LoVo (cell line): Measurements from ENCODE around the gene SRP68.

Source experiments
- DNase-seq: peaks from one replicate; pipeline ENCODE4 v3.0.0-alpha.2; 2016; ENCODE audit warnings: low spot score

The SRP68 gene

DNA sequence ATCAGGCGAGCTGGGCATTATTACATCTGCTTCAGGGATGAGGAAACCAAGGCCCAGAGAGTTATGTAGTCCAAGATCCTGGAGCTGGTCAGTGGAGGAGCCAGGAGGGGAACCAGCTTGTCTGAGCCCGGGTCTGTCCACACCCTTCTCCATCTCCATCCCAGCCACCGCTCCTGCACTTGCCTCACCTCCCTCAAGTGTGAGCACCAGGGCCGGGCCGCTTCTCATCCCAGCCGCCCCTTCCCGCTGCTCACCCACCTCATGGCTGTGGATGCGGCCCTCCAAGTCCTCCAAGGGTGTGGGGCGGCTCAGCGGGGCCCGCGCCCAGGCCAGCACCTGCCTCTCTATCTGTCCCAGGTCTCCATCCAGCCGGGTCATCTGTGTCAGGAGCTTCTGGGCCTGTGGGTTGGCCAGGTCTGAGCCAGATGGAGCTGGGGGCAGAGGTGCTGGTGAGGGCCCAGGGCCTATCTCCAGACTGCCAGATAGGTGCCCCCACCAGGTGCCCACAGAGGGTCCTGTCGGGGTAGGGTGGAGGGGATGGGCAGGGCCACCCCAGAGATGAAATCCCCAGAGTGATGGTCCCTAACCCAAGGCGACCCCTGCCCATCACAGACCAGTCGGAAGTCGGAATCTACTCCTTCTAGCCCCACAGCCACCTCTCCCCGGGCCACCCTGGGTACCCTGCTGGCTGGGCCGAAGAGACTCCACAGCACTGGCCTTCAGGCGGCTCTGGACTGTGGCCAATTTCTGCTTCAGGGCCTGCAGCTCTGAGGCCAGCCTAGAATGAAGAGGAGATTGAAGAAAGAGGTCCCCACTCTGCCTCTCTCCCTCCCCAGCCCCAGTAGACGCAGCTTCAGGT, 54.6 kb downstream of the SRP68 start:
- DNase-seq, result no peak

DNA sequence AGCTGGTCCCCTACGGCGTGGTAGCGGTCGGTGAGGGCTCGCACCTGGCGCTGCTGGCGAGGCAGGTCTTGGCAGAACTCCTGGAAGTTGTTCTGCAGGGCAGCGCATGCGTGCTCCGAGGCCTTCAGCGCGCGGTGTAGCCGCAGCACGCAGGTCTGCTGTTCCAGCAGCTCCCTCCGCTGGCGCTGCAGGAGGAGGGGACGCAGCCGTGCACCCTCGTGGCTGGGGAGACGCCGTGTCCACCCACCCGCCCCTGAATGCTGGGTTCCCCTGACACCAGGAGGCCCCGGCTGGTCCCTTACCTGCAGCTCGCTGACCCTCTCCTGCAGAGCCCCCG, 57.4 kb downstream of the SRP68 start:
- no peak for DNase-seq

DNA sequence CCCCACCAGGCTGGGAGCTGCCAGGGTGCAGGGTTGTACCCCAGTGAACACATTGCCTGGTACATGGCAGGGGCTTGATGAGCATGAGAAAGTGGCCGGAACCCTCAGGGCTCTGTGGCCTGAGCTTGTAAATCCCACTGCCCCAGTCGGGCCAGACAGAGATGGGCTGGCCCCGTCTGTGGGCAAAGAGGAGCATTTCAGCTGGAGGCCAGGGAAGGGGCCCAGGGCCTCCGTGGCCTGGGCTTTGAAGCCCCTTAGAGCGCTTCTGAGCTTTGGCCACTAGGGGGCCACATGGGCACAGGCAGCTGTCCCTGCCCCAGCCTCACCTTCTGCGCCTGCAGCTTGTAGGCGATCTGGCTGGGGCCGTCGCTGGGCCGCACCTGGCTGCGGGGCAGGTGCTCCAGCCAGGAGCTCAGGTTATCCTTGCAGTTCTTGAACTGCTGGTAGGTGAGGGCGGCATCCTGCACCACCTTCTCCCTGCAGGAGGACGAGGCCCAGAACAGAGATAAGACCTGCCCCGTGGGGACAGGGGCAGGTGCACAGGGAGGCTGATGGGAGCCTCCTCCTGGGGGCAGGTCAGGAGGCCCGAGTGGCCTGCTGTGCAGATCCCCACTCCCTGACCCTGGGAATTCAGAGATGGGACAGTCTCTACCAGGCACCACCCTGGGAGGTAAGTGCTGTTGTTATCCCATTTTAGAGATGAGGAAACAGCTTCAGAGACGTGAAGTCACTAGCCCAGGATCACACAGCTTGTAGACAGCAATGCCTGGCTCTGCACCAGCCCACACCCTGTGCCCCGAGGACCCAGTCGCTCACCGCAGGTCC, 58.0 kb downstream of the SRP68 start:
- DNase-seq, result peak; percentile 43

DNA sequence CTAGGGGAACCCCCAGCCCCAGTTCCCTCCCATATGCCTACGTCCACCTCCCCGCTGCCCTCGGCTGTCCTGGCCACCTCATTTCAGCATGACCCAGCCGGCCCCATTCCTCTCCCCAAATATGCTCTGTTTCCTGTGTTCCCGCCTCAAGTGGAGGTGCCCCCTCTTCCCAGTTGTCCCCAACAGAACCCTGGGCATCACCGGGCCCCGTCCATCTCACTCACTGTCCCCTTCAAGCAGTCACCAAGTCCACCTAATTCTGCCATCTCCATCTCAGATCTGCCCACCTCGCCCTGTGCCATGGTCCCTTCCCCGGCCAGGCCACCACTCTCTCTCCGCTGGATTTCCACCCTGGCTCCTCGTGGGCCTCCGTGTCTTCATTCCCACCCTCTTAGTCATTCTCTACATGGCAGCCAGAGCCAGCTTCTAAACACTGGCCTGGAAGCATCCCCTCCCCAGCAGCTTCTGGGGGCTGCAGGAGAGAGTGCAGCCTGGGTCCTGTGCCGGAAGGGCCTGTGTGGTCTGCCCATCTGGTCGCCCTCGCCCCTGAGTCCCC, 58.9 kb downstream of the SRP68 start:
- no peak for DNase-seq

DNA sequence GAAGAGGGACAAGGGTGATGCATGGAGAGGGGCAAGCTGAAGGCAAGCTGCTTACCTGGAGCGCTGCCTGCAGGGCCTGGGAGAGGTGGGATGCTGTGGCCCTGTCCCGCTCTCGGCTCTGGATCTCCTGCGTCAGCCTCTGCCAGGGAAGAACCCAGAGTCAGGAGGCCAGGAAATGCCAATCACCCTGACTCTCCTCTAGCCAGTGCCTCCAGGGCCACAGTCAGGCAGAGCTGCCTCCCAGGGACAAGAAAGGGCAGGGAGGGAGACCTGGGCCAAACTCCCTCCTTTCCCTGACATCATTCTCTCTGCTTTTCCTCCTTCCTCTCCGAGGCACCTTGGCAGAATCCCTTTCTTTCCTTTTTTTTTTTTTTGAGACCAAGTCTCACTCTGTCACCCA, 60.4 kb downstream of the SRP68 start:
- DNase-seq, result no peak

DNA sequence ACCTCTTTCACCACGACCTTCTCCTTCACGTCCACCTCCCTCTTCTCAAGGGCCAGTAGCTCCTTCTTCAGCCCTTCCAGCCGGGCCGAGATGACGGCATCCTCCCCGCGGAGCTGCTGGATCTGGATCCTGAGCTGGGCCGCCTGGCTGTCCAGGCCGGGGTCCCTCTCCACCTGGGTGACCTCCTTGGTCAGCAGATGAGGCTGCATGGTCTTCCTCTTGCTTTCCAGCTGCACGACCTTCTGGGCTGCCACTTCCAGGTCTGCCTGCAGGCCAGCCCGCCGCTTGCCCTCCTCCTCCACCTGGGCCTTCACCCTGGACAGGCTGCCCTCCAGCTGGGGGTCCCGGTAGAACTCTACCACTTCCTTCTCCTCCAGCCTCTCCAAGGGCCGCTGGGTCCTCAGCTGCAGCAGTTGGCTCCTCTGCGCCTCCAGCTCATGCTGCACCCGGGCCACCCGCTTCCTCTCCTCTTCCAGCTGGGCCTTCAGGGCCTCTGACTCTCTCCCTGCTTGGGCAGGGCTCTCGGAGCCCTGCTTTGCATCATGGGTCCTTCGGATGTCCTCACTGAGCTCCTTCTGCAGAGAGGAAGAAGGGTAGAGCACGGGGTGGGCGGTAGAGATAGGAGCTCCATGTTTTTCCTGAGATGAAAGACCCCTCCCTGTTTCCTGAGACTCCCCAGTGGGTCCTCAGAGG, 62.2 kb downstream of the SRP68 start:
- DNase-seq, result no peak

DNA sequence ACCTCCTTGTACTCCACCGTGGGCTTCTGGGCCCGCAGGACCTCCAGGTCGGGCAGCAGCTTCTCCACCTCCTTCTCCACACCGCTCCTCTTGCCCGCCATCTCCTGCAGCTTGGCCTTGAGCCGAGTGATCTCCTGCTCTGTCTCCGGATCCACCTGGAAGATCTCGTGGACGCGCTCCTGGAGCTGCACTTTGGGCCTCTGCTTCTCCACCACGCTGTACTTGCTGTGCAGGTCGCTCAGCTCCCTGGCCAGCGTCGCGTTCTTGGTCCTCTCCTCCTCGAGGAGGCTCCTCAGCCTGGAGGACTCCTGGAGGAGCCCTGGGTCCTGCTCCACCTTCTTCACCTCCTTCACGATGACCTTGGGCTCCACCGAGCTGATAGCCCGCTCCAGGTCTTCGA, 62.9 kb downstream of the SRP68 start:
- DNase-seq, result no peak

DNA sequence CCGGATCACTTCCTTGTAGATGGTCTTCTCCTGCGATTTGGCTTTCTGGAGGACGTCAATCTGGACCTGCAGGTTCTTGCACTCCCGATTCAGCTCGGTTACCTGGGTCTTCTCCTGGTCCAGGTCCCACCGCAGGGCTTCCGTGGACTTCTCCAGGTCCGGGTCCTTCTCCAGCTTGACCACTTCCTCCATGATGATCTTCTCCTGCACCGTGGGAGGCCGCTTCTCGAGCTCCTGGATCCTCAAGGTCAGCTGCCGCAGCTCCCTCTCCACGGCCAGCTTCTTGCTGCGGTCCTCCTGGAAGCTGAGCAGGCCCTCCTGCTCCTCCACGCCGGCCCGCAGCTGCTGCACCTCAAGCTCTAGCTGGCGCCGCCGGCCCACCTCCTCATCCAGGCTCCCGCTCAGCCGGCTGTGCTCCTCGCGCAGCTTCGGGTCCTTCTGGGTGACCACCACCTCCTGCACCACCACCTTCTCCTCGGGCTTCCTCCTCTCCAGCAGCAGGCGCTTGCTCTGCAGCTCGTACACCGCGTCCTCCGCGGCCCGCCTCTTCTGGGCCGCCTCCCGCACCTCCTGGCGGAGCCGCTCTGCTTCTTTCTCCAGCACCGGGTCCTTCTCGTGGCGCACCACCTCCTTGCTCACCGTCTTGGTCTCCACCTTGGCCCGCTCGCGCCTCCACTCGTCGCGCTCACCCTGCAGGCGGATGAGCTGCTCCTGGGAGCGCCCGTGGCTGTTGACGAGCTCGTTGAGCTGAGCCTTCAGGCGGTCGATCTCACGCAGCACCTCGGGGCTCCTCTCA, 63.5 kb downstream of the SRP68 start:
- no peak for DNase-seq

DNA sequence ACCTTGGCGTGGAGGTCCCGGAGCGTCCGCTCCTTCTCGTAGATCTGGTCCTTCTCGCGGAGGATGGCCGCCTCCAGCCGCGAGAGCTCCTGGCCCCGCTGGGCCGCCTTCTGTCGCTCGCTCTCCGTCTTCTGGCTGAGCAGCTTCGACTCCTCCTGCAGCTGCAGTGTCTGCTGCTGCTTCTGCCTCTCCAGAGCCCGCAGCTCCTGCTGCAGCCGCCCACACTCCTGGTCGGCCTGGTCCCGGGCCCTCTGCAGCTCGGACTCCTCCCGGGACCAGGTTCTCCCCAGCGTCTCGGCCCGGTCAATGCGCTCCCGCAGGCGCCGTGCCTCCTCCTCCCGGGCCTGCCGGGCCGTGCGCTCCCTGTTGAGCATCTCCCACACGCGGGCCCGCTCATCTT, 64.1 kb downstream of the SRP68 start:
- DNase-seq, result no peak

DNA sequence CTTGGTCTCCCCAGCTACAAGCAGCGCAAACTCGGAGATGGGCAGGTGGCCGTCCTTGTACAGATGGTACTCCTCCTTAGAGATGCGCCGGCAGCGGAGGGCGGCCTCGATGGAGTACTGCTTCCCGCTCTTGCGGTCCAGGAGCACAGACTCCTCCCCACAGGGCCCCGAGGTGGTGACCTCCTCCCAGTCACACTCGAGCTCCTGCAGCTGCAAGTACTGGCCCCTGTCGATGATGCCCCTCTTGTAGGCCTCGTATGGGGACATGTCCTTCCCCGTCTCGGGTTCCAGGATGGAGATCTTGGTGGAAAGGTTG, 64.5 kb downstream of the SRP68 start:
- DNase-seq, result no peak

DNA sequence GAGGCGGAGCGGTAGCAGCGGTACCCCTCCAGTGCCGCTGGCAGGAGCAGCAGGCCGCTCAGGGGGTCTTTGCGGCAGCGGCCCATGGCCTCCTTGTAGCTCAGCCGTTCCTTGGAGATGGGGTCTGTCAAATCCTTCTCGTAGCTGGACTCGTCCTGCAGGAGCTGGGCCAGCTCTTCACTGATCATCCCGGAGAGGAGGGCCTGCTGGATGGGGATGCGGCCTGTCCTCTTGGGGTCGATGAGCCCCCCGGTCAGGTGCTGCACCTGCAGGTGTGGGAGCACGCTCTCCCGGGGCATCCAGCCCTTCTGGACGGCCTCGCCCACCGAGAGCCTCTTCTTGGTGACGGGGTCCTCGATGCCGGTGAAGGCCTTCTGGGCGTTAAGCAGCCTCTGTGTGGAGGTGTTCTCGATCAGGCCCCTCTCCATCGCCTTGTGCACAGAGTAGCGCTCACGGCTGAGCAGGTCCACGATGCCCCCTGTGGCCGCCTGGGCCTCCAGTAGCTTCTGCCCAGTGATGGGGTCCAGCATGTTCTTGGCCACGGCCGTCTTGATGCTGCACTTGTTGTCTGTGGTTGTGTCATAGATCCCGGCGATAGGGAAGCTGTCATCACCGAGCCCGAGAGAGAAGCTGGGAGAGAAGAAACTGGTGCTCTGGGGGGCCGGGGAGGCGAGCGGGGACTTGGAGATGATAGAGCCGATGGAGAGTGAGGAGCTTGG, 65.0 kb downstream of the SRP68 start:
- DNase-seq, result no peak

DNA sequence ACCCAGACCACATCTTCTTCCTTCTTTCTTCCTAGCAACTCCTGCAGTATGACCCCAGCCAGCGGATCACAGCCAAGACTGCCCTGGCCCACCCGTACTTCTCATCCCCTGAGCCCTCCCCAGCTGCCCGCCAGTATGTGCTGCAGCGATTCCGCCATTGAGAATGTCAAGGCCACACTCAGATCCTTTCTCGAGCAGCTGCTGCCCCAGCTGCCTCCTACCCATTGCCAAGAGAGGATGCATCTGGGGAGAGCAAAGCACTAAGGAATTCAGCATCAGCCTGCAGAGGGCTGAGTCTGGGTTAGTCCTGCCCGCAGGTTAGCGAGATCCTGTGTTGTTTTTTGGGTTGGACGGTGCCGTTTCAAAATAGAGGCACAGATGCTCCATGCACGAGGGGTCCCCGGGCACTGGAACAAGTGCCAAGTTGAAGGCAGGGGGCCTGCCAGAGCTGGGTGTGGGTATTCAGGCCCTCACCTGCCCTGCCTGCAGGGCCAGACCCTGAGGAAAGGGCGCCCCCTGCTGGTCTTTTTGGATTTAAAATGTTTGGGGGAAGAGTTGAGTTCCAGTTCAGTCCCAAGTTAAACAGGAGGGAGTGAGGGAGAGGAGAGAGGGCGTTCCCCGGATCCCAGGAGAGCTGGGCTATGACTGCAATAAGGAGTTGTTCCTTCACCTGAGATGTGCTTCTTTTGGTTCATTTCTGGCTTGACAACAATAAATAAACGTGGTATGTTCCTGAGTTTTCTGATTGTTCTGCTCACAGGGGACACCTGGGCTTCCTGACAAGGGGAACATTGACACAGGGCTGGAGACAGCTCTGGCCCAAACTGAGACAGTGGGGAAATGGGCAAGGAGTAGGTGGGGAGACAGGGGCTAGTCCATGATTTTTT, 66.8 kb downstream of the SRP68 start:
- peak; percentile 47 for DNase-seq

DNA sequence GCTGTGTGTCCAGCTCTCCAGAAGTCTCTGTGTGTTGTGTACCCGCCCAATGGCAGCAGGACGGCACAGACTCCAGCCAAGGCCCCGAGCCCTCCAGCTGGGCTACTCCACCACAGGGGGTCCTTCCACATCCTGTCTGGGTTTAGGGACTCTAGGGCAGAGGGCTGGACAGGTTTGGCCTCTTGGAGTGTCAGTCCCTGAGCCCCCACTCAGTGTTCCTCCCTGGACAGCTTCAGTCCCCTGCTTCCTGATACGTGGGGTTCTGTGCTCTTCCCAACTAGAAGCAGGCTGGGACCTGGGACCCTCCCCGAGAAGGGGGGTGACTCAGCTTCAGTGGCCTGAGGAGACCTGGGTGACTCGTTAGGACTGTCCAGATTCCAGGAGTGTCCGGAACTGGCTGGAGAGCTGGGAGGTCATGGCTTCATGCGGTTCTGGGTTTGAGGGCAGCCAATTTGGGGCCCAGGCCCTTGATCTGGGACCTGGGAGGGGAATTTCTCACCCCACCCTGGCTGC, 67.5 kb downstream of the SRP68 start:
- no peak for DNase-seq

DNA sequence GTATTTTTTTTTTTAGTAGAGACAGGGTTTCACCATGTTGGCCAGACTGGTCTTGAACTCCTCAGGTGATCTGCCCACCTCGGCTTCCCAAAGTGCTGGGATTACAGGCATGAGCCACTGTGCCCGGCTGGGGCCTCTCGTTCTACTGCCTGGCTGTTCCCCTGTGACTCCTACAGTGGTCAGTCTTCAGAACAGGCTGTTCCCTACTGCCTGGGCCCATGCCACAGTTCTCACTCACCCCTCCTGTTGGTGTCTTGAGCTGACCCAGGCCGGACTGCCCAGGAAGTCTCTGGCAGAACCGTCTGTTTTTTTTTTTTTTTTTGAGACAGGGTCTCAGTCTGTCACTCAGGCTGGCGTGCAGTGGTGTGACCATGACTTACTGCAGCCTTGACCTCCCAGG, 68.4 kb downstream of the SRP68 start:
- DNase-seq, result no peak

DNA sequence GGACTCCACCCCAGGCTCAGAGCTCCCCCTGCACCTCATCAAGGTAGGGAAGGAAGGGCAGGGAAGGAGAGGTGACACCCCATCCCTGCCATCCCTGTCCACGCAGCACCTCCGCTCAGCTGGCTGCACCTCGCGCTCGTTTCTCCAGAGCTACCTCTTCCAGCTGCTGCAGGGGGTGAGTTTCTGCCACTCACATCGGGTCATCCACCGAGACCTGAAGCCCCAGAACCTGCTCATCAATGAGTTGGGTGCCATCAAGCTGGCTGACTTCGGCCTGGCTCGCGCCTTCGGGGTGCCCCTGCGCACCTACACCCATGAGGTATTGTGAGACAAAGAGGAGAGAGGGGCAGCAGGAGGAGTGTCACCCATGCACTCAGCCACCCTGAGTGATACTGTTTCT, 70.2 kb downstream of the SRP68 start:
- no peak for DNase-seq

DNA sequence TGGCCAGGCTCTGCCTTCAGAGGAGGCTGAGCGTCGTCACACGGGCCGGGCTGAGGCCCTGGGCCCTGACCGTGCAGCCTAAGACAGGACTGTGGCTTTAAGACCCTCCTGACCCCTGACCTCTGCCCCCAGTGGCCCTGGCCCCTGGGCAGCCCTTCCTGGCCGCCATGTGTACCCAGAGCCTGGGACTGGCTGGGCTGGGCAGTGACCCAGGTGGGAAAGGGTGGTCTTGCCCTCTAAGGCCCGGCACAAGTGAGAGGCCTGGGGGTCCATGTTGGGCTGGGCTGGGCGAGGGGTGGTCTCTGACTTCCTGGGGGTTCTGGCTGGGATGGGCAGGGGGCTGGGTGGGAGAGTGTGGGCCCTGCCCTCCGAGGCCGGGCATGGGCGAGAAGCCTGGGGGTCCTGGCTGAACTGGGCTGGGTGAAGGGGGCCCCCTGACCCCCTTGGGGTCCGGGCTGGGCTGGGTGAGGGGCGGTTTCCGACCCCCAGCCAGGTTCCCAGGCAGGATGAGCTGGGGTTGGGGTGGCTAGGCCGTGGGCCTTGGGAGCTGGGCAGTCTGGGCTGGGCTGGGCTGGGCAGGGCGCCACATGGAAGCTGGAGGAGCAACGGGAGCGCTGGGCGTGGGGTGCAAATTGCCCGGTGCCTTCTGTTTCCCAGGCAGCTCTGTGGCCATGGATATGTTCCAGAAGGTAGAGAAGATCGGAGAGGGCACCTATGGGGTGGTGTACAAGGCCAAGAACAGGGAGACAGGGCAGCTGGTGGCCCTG, 71.4 kb downstream of the SRP68 start, which contains the start of gene CDK3:
CDK3 (plus strand) TSS at position 101 of the 767 bp plus-strand sequence; CDS start at position 672, 571 bp downstream.
- no peak for DNase-seq

DNA sequence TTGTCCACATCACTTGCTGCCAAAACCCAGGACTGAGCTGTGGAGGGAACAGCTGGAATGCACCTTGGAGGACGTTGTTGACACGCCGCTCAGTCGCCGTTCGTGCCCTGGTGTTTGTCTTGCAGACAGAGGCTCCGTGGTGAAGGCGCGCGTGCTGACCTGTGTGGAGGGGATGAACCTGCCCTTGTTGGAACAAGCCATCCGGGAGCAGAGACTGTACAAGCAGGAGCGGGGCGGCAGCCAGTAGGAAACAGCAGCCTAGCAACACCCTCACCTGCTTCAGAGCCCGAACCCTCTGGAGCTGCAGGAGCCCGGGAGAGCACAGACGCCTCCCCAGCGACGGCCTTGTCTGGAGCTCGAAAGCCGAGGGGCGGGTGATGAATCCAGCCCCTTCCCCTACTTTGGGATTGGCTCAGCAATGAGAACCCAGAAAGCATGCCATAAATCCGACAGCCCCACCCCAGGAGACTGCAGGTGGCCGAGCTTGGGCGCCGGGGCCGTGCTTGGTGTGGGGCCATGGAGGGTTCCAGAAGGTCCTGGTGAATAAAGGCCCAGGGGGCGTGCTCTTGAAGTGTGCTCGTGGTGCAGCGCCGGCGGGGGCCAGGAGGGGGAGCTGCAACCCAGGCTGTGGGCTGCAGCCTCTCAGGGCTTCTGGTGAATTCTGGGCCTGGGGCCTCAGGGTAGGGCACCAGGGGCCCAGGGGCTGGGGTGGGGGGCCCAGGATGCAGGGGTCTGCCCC, 72.1 kb downstream of the SRP68 start:
- DNase-seq, result peak; percentile 49

DNA sequence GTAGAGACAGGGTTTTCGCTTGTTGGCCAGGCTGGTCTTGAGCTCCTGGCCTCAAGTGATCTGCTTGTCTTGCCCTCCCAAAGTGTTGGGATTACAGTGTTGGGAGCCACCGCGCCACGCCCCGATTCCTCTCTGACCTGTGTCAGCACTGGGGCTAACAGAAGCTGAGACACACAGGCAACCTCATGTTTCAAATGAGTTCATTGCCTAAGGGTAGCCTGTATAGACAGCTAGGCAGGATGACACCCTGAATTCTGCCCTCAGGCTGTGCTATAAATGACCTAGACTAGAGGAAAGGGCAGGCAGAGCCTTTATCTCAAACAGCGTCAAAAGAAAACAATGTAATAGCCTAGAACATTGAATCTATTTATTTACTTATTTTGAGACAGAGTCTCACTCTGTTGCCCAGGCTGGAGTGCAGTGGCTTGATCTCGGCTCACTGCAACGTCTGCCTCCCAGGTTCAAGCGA, 74.0 kb downstream of the SRP68 start:
- peak; percentile 73 for DNase-seq
